Gastroesophageal sphincter (tissue), 3 donors: Measurements from ENCODE around the gene C4orf46.

Experiments
- CTCF ChIP-seq, 4 experiments: fragments of 200-600 bp in 2 of 4; fragments of 450-650 bp in 2 of 4; sonication (generic) in 1 of 4; IDR thresholded peaks; one replicate each; pipeline ENCODE4 v1.5.1; 2017 to 2019; ENCODE audit warnings: antibody characterized with exemption in 4 of 4, mild to moderate bottlenecking in 2 of 4, moderate library complexity in 2 of 4
- EP300 ChIP-seq: sonication (generic); formaldehyde crosslinking; IDR thresholded peaks from one replicate; pipeline ENCODE4 v1.6.1; 2017; ENCODE audit warnings: antibody characterized with exemption, mild to moderate bottlenecking
- POLR2A ChIP-seq, 2 donors: fragments of 450-650 bp; IDR thresholded peaks; one replicate each; pipeline ENCODE4 v1.6.1; 2017; ENCODE audit warnings: antibody characterized with exemption in 2 of 2, mild to moderate bottlenecking in 2 of 2, moderate library complexity in 1 of 2
- POLR2AphosphoS5 ChIP-seq: sonication (generic); formaldehyde crosslinking; IDR thresholded peaks from one replicate; pipeline ENCODE4 v1.6.1; 2017; ENCODE audit warnings: antibody characterized with exemption

GRCh38 chr4:158652920-158653319 is 18.8 kb downstream of the C4orf46 start:
- no peak for TF ChIP-seq CTCF (IDR thresholded peaks at IDR 0.05)
- no peak for TF ChIP-seq POLR2AphosphoS5
- no peak for TF ChIP-seq POLR2A (IDR thresholded peaks at IDR 0.05)
- TF ChIP-seq EP300: no peak
